GM23338 (cell line): Measurements from ENCODE around the gene SPATA20. TPM values are rescaled to one million over a fixed set of nuclear protein-coding genes. Genes with fewer than 3 reads are reported as not detected.

ENCODE experiments used
- ATAC-seq: fragments of 200-7000 bp; cut with Tn5 transposase; 3 replicates; pipeline ENCODE4 v1.9.1; 2020
- DNase-seq: peaks from one replicate; pipeline ENCODE4 v3.0.0-alpha.2; 2015; ENCODE audit warnings: low spot score
- H2AFZ ChIP-seq: fragments of 200-600 bp; sonication (generic); 2 replicates; pipeline ENCODE4 v1.8.0; 2016; ENCODE audit warnings: antibody characterized with exemption, mild to moderate bottlenecking, moderate library complexity
- H3F3A ChIP-seq: fragments of 200-600 bp; sonication (generic); replicated peaks from 2 replicates; pipeline ENCODE4 v1.8.0; 2017; ENCODE audit warnings: antibody characterized with exemption, mixed run types, low read depth
- H3K27ac ChIP-seq: fragments of 200-600 bp; sonication (generic); 2 replicates; pipeline ENCODE4 v1.6.1; 2016; ENCODE audit warnings: low read depth
- H3K27me3 ChIP-seq: fragments of 200-600 bp; sonication (generic); 2 replicates; pipeline ENCODE4 v1.8.0; 2016; ENCODE audit warnings: mild to moderate bottlenecking, mixed run types, moderate library complexity; ENCODE audit not compliant: insufficient read depth
- H3K36me3 ChIP-seq: fragments of 200-600 bp; sonication (generic); 2 replicates; pipeline ENCODE4 v1.8.0; 2016; ENCODE audit warnings: mild to moderate bottlenecking; ENCODE audit not compliant: insufficient read depth
- H3K4me1 ChIP-seq: fragments of 200-600 bp; sonication (generic); 2 replicates; pipeline ENCODE4 v1.8.0; 2016; ENCODE audit warnings: mild to moderate bottlenecking, moderate library complexity; ENCODE audit not compliant: insufficient read depth
- H3K4me2 ChIP-seq: fragments of 200-600 bp; sonication (generic); 2 replicates; pipeline ENCODE4 v1.7.1; 2017; ENCODE audit warnings: mixed run types
- H3K4me3 ChIP-seq: fragments of 200-600 bp; sonication (generic); 2 replicates; pipeline ENCODE4 v1.6.1; 2016; ENCODE audit warnings: mixed run types
- H3K79me2 ChIP-seq: fragments of 200-600 bp; sonication (generic); replicated peaks from 2 replicates; pipeline ENCODE4 v1.8.0; 2017; ENCODE audit warnings: mild to moderate bottlenecking; ENCODE audit not compliant: insufficient read depth
- H3K9me2 ChIP-seq: fragments of 200-600 bp; sonication (generic); 2 replicates; pipeline ENCODE4 v1.8.0; 2017; ENCODE audit not compliant: insufficient read depth
- H4K20me1 ChIP-seq: fragments of 200-600 bp; sonication (generic); replicated peaks from 2 replicates; pipeline ENCODE4 v1.8.0; 2017; ENCODE audit warnings: mild to moderate bottlenecking; ENCODE audit not compliant: insufficient read depth
- H3K27ac Mint-ChIP-seq: 2 replicates; pipeline ENCODE4 v1.8.0; 2020; ENCODE audit warnings: inconsistent platforms, mild to moderate bottlenecking, moderate library complexity, mixed read lengths
- H3K27me3 Mint-ChIP-seq: 3 replicates; pipeline ENCODE4 v1.8.0; 2022; ENCODE audit warnings: low read depth, mild to moderate bottlenecking, moderate library complexity, mixed read lengths, inconsistent platforms; ENCODE audit not compliant: insufficient read depth, poor library complexity
- H3K36me3 Mint-ChIP-seq: 3 replicates; pipeline ENCODE4 v1.8.0; 2021; ENCODE audit warnings: low read depth, mild to moderate bottlenecking, inconsistent platforms, moderate library complexity, mixed read lengths
- H3K4me1 Mint-ChIP-seq: 3 replicates; pipeline ENCODE4 v1.8.0; 2020; ENCODE audit warnings: mild to moderate bottlenecking, inconsistent platforms, mixed read lengths
- H3K4me3 Mint-ChIP-seq: 3 replicates; pipeline ENCODE4 v1.8.0; 2021; ENCODE audit warnings: moderate library complexity, mild to moderate bottlenecking, inconsistent platforms, mixed read lengths
- H3K9me3 Mint-ChIP-seq: 3 replicates; pipeline ENCODE4 v1.8.0; 2020; ENCODE audit warnings: moderate library complexity, mild to moderate bottlenecking, inconsistent platforms, mixed read lengths
- CREB1 ChIP-seq: fragments of 250-450 bp; sonication (Bioruptor Pico); IDR thresholded peaks from 2 replicates; pipeline ENCODE4 v1.5.0; 2020; ENCODE audit warnings: low read depth, mild to moderate bottlenecking, moderate library complexity
- EZH2 ChIP-seq: fragments of 200-600 bp; sonication (generic); IDR thresholded peaks from one replicate; pipeline ENCODE4 v1.8.0; 2017; ENCODE audit warnings: antibody characterized with exemption, mild to moderate bottlenecking, low read depth; ENCODE audit not compliant: unreplicated experiment
- EZH2phosphoT487 ChIP-seq: fragments of 200-600 bp; sonication (generic); IDR thresholded peaks from one replicate; pipeline ENCODE4 v1.8.1; 2018; ENCODE audit warnings: antibody characterized with exemption; ENCODE audit not compliant: unreplicated experiment
- POLR2AphosphoS5 ChIP-seq: IDR thresholded peaks from 2 replicates; pipeline ENCODE4 v1.6.1; 2016; ENCODE audit warnings: antibody characterized with exemption, low read depth
- ZNF114 ChIP-seq: fragments of 250-450 bp; sonication (Bioruptor Pico); IDR thresholded peaks from 2 replicates; pipeline ENCODE4 v1.5.0; 2020; ENCODE audit warnings: mild to moderate bottlenecking, moderate library complexity
- ZNF331 ChIP-seq: fragments of 250-450 bp; sonication (Bioruptor Pico); IDR thresholded peaks from 2 replicates; pipeline ENCODE4 v1.5.0; 2020; ENCODE audit warnings: low read depth, mild to moderate bottlenecking, moderate library complexity
- polyA plus RNA-seq: library from polyadenylated mRNA; unstranded; fragments of >200 nt; fragmentation: Nextera tagmentation; extraction: Ambion mirVana; gene quantifications from 2 replicates; pipeline ENCODE4 v1.2.1, GENCODE V29; 2016
- total RNA-seq: library from RNA; depleted of rRNA; stranded (reverse); fragments of >200 nt; shearing (Covaris generic); gene quantifications from 2 replicates; pipeline ENCODE4 v1.2.3, GENCODE V29; 2014
- TF ChIP-seq, protein P1 (sequence below): IDR thresholded peaks from 2 replicates; pipeline ENCODE4 v1.6.1; 2016; ENCODE audit warnings: antibody characterized with exemption
- TF ChIP-seq, protein P2 (sequence below), 2 experiments: fragments of 200-600 bp in 1 of 2; sonication (generic) in 1 of 2; conservative IDR thresholded peaks; 2 replicates each; pipeline versions ENCODE4 v1.5.1 to v1.6.1; 2016 to 2017; ENCODE audit warnings: antibody characterized with exemption in 2 of 2, low read depth in 2 of 2, mild to moderate bottlenecking in 2 of 2, moderate library complexity in 1 of 2
- TF ChIP-seq, protein P3 (sequence below): IDR thresholded peaks from one replicate; pipeline ENCODE4 v1.6.1; 2018; ENCODE audit warnings: antibody characterized with exemption; ENCODE audit not compliant: unreplicated experiment

SPATA20 gene
- total and polyA plus RNA-seq, 2 experiments from 2014 or later = 13.8 to 32.7 TPM

DNA sequence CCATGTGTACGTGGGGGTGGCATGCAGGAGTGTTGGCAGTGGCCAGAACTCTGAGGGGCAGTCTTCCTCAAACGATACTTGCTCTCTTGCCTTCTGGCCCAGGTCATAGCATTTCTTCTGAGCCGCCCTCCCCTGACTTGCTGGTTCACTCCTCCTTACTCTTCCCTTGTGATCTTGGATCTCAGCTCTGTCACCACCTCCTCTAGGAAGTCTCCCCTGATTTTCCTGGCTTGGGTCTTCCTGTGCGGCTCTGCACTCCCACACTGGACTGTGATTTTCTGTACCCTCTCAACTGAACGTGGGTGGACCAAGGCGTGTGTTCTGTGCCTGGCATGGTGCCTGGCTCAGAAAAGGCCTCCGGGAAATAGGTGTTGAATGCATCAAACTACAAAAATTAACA lies 11.6 kb upstream of the SPATA20 start (continued):
- TF ChIP-seq, protein P1, sequence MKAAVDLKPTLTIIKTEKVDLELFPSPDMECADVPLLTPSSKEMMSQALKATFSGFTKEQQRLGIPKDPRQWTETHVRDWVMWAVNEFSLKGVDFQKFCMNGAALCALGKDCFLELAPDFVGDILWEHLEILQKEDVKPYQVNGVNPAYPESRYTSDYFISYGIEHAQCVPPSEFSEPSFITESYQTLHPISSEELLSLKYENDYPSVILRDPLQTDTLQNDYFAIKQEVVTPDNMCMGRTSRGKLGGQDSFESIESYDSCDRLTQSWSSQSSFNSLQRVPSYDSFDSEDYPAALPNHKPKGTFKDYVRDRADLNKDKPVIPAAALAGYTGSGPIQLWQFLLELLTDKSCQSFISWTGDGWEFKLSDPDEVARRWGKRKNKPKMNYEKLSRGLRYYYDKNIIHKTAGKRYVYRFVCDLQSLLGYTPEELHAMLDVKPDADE = no peak
- TF ChIP-seq EZH2phosphoT487 = no peak
- TF ChIP-seq, protein P2, sequence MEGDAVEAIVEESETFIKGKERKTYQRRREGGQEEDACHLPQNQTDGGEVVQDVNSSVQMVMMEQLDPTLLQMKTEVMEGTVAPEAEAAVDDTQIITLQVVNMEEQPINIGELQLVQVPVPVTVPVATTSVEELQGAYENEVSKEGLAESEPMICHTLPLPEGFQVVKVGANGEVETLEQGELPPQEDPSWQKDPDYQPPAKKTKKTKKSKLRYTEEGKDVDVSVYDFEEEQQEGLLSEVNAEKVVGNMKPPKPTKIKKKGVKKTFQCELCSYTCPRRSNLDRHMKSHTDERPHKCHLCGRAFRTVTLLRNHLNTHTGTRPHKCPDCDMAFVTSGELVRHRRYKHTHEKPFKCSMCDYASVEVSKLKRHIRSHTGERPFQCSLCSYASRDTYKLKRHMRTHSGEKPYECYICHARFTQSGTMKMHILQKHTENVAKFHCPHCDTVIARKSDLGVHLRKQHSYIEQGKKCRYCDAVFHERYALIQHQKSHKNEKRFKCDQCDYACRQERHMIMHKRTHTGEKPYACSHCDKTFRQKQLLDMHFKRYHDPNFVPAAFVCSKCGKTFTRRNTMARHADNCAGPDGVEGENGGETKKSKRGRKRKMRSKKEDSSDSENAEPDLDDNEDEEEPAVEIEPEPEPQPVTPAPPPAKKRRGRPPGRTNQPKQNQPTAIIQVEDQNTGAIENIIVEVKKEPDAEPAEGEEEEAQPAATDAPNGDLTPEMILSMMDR (conservative IDR thresholded peaks at IDR 0.05; ENCODE audit: low read depth in 2 of 2) = no peak
- TF ChIP-seq, protein P3, sequence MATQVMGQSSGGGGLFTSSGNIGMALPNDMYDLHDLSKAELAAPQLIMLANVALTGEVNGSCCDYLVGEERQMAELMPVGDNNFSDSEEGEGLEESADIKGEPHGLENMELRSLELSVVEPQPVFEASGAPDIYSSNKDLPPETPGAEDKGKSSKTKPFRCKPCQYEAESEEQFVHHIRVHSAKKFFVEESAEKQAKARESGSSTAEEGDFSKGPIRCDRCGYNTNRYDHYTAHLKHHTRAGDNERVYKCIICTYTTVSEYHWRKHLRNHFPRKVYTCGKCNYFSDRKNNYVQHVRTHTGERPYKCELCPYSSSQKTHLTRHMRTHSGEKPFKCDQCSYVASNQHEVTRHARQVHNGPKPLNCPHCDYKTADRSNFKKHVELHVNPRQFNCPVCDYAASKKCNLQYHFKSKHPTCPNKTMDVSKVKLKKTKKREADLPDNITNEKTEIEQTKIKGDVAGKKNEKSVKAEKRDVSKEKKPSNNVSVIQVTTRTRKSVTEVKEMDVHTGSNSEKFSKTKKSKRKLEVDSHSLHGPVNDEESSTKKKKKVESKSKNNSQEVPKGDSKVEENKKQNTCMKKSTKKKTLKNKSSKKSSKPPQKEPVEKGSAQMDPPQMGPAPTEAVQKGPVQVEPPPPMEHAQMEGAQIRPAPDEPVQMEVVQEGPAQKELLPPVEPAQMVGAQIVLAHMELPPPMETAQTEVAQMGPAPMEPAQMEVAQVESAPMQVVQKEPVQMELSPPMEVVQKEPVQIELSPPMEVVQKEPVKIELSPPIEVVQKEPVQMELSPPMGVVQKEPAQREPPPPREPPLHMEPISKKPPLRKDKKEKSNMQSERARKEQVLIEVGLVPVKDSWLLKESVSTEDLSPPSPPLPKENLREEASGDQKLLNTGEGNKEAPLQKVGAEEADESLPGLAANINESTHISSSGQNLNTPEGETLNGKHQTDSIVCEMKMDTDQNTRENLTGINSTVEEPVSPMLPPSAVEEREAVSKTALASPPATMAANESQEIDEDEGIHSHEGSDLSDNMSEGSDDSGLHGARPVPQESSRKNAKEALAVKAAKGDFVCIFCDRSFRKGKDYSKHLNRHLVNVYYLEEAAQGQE = no peak

DNA sequence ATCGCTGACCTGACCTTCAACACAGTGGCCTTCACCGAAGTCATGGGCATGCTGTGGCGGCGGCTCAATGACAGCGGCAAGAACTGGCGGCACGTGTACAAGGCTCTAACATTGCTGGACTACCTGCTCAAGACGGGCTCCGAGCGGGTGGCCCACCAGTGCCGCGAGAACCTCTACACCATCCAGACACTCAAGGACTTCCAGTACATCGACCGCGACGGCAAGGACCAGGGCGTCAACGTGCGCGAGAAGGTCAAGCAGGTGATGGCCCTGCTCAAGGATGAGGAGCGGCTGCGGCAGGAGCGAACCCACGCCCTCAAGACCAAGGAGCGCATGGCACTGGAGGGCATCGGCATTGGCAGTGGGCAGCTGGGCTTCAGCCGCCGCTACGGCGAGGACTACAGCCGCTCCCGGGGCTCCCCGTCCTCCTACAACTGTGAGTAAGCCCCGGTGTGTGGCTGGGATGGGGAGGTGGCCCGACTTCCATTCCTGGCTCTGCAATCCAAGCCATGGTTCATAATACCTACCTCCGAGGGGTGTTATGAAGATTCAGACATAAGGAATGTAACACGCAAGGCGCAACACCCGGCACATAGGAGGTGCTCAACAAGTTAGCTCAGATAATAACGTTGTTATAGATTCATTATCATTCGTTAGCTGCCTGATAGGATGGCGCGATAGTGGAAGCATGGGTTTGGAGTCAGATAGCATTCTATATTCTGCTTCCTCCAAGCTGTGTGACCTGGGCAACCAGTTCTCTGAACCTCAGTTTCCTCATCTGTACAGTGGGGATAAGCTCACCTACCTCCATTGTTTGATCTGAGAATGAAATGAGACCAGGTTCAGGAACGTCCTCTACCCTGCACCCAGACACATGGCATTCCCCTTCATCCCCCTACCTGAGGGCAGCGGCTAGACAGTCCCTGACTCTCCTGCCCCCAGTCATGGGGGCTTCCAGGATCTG lies 10.0 kb upstream of the SPATA20 start:
- H3K9me2 ChIP-seq = no peaks in the 10 kb centered on the region
- peaks cover 30% of the 10 kb centered on the region for H3K27me3 Mint-ChIP-seq
- H3K36me3 ChIP-seq = no peaks in the 10 kb centered on the region
- H3K9me3 Mint-ChIP-seq = no peaks in the 10 kb centered on the region; the same call in 2 of the 3 replicates
- H3K27ac Mint-ChIP-seq = no peak overlapping the region
- DNase-seq (no peak), ATAC-seq (no peak)
- peaks cover 32% of the 10 kb centered on the region for H3K4me1 Mint-ChIP-seq
- H3K4me2 ChIP-seq = no peak overlapping the region
- no peaks in the 10 kb centered on the region for H3K79me2 ChIP-seq
- H3K36me3 Mint-ChIP-seq = peaks cover 8% of the 10 kb centered on the region; the same call in 2 of the 3 replicates
- no peak overlapping the region for H3K4me3 ChIP-seq
- no peaks in the 10 kb centered on the region for H4K20me1 ChIP-seq
- peaks cover 29% of the 10 kb centered on the region for H3K27me3 ChIP-seq
- no peak overlapping the region for H3K4me3 Mint-ChIP-seq
- H3K27ac ChIP-seq = no peak overlapping the region
- H3F3A ChIP-seq = 0 out of 2 replicates have a peak, but pooled peaks cover 4% of the 10 kb centered on the region
- H3K4me1 ChIP-seq = peaks cover 21% of the 10 kb centered on the region
- H2AFZ ChIP-seq = no peak overlapping the region
- TF ChIP-seq EZH2 (no peak), ZNF114 (CRISPR knock-in tag) (no peak), ZNF331 (CRISPR knock-in tag) (no peak), EZH2phosphoT487 (no peak), CREB1 (no peak), POLR2AphosphoS5 (no peak)
- TF ChIP-seq, protein P2 (conservative IDR thresholded peaks at IDR 0.05; ENCODE audit: low read depth in 2 of 2) = no peak
- TF ChIP-seq, protein P1 = no peak
